Mesothelial cell of epicardium (in vitro differentiated cells): Measurements from ENCODE around the gene SNTG2. TPM values are rescaled to one million over a fixed set of nuclear protein-coding genes. Genes with fewer than 3 reads are reported as not detected.

Experiments used
- DNase-seq, 2 experiments: peaks; one replicate each; pipeline ENCODE4 v3.0.0; 2021; ENCODE audit warnings: low spot score in 2 of 2; ENCODE audit not compliant: unreplicated experiment in 2 of 2
- H3K27ac Mint-ChIP-seq: 2 replicates; pipeline ENCODE4 v1.8.0; 2021; ENCODE audit warnings: mixed read lengths
- H3K27me3 Mint-ChIP-seq: 2 replicates; pipeline ENCODE4 v1.8.0; 2021; ENCODE audit warnings: low read depth, mixed read lengths
- H3K36me3 Mint-ChIP-seq: 2 replicates; pipeline ENCODE4 v1.8.0; 2021; ENCODE audit warnings: mixed read lengths
- H3K4me1 Mint-ChIP-seq: 2 replicates; pipeline ENCODE4 v1.8.0; 2021; ENCODE audit warnings: mixed read lengths
- H3K4me3 Mint-ChIP-seq: 2 replicates; pipeline ENCODE4 v1.8.0; 2021; ENCODE audit warnings: mild to moderate bottlenecking, moderate library complexity, mixed read lengths
- H3K9me3 Mint-ChIP-seq: 2 replicates; pipeline ENCODE4 v1.8.0; 2021; ENCODE audit warnings: mixed read lengths
- CTCF ChIP-seq: fragments of 200-600 bp; sonication (generic); IDR thresholded peaks from one replicate; pipeline ENCODE4 v1.5.0; 2021; ENCODE audit warnings: antibody characterized with exemption; ENCODE audit not compliant: unreplicated experiment
- total RNA-seq: library from RNA; stranded (reverse); gene quantifications from 3 replicates; pipeline ENCODE4 v1.2.1, GENCODE V29; 2021

The SNTG2 gene
- total RNA-seq, 1 donor from 2014 or later, result not detected

- Mint-ChIP-seq H3K27ac (no peak overlapping the region), H3K27me3 (peaks cover 19% of the 10 kb centered on the region), H3K4me3 (no peak overlapping the region), H3K9me3 (peaks cover 9% of the 10 kb centered on the region), H3K36me3 (no peaks in the 10 kb centered on the region), H3K4me1 (no peaks in the 10 kb centered on the region)
- no peak for DNase-seq
- no peak for TF ChIP-seq CTCF
These were observed 402.5 kb downstream of the SNTG2 start for GRCh38 chr2:1353124-1353523.

GRCh38 chr2:1353543-1353942 is 402.9 kb downstream of the SNTG2 start:
- DNase-seq, result no peak
- Mint-ChIP-seq H3K9me3 (peaks cover 4% of the 10 kb centered on the region), H3K27ac (no peak overlapping the region), H3K4me3 (no peak overlapping the region), H3K36me3 (no peaks in the 10 kb centered on the region), H3K4me1 (no peaks in the 10 kb centered on the region), H3K27me3 (peaks cover 20% of the 10 kb centered on the region)
- TF ChIP-seq CTCF, result no peak

- H3K9me3 Mint-ChIP-seq, result peaks cover 6% of the 10 kb centered on the region
- no peak for DNase-seq
- peaks cover 34% of the 10 kb centered on the region for H3K27me3 Mint-ChIP-seq
- TF ChIP-seq CTCF, result no peak
- no peaks in the 10 kb centered on the region for H3K4me1 Mint-ChIP-seq
- H3K4me3 Mint-ChIP-seq, result no peak overlapping the region
- no peaks in the 10 kb centered on the region for H3K36me3 Mint-ChIP-seq
- no peak overlapping the region for H3K27ac Mint-ChIP-seq
These were observed 409.5 kb downstream of the SNTG2 start for GRCh38 chr2:1360144-1360543.

GRCh38 chr2:1360557-1361250 is 410.1 kb downstream of the SNTG2 start:
- Mint-ChIP-seq H3K27ac (no peak overlapping the region), H3K4me1 (no peaks in the 10 kb centered on the region)

GRCh38 chr2:1363367-1363766 is 412.7 kb downstream of the SNTG2 start:
- no peak overlapping the region for H3K27ac Mint-ChIP-seq
- H3K36me3 Mint-ChIP-seq, result no peaks in the 10 kb centered on the region
- no peak for TF ChIP-seq CTCF
- H3K4me3 Mint-ChIP-seq, result no peak overlapping the region
- H3K27me3 Mint-ChIP-seq, result peaks cover 17% of the 10 kb centered on the region
- peaks cover 6% of the 10 kb centered on the region for H3K9me3 Mint-ChIP-seq
- H3K4me1 Mint-ChIP-seq, result no peaks in the 10 kb centered on the region
- DNase-seq, result no peak

More at GRCh38 chr2:1360557-1361250, 410.1 kb downstream of the SNTG2 start:
- H3K27me3 Mint-ChIP-seq, result peaks cover 32% of the 10 kb centered on the region
- H3K36me3 Mint-ChIP-seq, result no peaks in the 10 kb centered on the region
- TF ChIP-seq CTCF, result no peak
- DNase-seq, result no peak
- H3K4me3 Mint-ChIP-seq, result no peak overlapping the region
- peaks cover 6% of the 10 kb centered on the region for H3K9me3 Mint-ChIP-seq
